Measurements from ENCODE around the gene SOAT1. TPM values are rescaled to one million over a fixed set of nuclear protein-coding genes. Genes with fewer than 3 reads are reported as not detected.

SOAT1 gene
- total RNA-seq, 1 donor from 2014 or later: 28.8 TPM

DNA sequence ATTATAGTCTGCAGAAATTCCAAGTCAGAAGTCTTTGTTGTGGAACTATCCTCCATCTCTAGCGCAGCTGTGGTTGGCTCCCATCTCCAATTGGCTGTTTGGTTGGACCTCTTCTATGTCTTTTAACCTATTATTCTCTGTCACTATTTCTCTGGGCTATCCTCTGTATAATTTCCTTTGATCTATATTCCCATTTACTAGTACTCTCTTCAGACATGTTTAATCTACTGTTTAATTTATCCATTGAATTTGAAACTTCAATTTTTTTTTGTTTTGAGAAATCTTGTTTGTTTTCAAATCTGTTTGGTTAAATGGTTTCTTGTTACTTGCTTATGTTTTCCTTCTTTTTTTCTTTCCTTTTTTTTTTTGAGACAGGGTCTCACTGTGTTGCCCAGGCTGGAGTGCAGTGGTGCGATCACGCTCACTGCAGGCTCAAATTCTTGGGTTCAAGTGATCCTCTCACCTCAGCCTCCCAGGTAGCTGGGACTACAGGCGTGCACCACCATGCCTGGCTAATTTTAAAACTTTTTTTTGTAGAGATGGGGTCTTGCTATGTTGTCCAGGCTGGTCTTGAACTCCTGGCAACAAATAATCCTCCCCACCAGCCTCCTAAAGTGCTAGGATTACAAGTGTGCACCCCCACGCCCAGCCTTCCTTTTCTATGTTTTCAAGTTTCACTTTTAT, 28.1 kb downstream of the SOAT1 start:
- Mint-ChIP-seq H3K36me3 (peaks cover 27% of the 10 kb centered on the region), H3K4me3 (no peak overlapping the region), H3K27me3 (ENCODE audit: low read depth) (no peaks in the 10 kb centered on the region), H3K27ac (peak overlapping the region; percentile 89), H3K9me3 (peaks cover 9% of the 10 kb centered on the region), H3K4me1 (peaks cover 27% of the 10 kb centered on the region)
- TF ChIP-seq, protein P1, sequence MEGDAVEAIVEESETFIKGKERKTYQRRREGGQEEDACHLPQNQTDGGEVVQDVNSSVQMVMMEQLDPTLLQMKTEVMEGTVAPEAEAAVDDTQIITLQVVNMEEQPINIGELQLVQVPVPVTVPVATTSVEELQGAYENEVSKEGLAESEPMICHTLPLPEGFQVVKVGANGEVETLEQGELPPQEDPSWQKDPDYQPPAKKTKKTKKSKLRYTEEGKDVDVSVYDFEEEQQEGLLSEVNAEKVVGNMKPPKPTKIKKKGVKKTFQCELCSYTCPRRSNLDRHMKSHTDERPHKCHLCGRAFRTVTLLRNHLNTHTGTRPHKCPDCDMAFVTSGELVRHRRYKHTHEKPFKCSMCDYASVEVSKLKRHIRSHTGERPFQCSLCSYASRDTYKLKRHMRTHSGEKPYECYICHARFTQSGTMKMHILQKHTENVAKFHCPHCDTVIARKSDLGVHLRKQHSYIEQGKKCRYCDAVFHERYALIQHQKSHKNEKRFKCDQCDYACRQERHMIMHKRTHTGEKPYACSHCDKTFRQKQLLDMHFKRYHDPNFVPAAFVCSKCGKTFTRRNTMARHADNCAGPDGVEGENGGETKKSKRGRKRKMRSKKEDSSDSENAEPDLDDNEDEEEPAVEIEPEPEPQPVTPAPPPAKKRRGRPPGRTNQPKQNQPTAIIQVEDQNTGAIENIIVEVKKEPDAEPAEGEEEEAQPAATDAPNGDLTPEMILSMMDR (IDR thresholded peaks at IDR 0.05; ENCODE audit: unreplicated experiment): no peak
- DNase-seq (ENCODE audit: low spot score in 2 of 2, unreplicated experiment in 2 of 2): no peak

DNA sequence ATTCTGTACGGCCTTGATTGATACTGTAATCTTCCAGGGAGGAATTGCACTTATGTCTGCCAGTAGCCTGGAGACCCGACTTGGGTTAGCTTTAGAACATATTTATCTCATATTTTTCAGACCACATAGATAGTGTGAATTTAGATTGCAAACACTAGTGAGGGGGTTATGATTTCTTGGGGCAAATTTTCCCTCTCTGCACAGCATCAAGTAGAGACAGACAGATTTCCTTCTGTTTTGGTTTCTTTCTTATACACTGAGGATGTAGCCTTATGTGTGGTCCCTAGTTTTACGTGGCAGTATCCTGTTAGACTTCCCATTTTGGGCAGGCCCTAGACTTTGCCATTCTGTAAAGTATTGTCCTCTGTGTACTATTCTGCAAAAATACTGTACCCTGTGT, 29.0 kb downstream of the SOAT1 start:
- Mint-ChIP-seq H3K27ac (peak overlapping the region; percentile 89), H3K36me3 (peaks cover 27% of the 10 kb centered on the region), H3K27me3 (ENCODE audit: low read depth) (no peaks in the 10 kb centered on the region), H3K9me3 (peaks cover 9% of the 10 kb centered on the region), H3K4me1 (peaks cover 30% of the 10 kb centered on the region), H3K4me3 (no peak overlapping the region)
- TF ChIP-seq, protein P1 (IDR thresholded peaks at IDR 0.05; ENCODE audit: unreplicated experiment): no peak
- DNase-seq (ENCODE audit: low spot score in 2 of 2, unreplicated experiment in 2 of 2): no peak

DNA sequence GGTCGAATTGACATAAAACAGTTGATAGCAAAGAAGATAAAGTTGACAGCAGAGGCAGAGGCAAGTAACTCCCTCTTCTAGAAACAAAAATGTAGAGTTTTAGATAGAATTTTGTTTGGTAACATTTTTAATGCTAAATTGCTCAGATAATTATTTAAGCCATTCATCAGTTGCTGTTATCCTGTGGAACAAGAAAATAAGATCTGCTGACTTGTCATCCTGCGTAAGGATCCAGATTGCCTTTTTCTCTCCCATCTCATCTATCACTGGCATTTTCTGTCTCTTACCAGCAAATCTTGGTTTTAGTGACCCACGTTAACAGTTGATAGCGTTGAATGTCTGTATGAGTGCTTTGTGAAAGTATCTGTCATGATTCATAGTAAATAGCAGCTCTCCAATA, 29.8 kb downstream of the SOAT1 start:
- H3K9me3 Mint-ChIP-seq: peaks cover 9% of the 10 kb centered on the region
- DNase-seq (ENCODE audit: low spot score in 2 of 2, unreplicated experiment in 2 of 2): no peak
- H3K27ac Mint-ChIP-seq: peak overlapping the region; percentile 89
- H3K4me3 Mint-ChIP-seq: no peak overlapping the region
- peaks cover 28% of the 10 kb centered on the region for H3K36me3 Mint-ChIP-seq
- TF ChIP-seq, protein P1 (IDR thresholded peaks at IDR 0.05; ENCODE audit: unreplicated experiment): no peak
- peaks cover 30% of the 10 kb centered on the region for H3K4me1 Mint-ChIP-seq
- H3K27me3 Mint-ChIP-seq (ENCODE audit: low read depth): no peaks in the 10 kb centered on the region

DNA sequence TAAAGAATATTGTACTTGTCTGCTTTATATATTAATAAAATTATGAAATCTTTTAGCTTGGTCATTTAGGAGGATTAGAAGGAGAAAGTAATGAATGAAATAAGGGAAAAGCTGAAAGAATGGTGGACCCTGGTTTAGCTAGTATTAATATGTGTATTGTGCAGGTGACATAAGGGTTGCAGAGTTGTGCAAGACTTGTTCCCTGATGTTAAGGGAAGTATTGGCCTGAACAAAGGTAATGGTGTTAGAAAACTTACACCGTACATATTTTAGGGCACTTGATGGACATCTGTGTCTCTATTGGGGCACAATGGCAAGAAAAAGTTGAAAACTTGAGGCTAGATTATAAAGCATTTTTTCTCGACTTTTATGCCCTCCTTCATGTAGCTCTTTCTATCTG, 32.2 kb downstream of the SOAT1 start:
- Mint-ChIP-seq H3K4me1 (peaks cover 30% of the 10 kb centered on the region), H3K9me3 (peaks cover 12% of the 10 kb centered on the region), H3K4me3 (no peak overlapping the region), H3K27ac (no peak overlapping the region), H3K36me3 (peaks cover 33% of the 10 kb centered on the region), H3K27me3 (ENCODE audit: low read depth) (no peaks in the 10 kb centered on the region)
- TF ChIP-seq, protein P1 (IDR thresholded peaks at IDR 0.05; ENCODE audit: unreplicated experiment): no peak
- DNase-seq (ENCODE audit: low spot score in 2 of 2, unreplicated experiment in 2 of 2): no peak

DNA sequence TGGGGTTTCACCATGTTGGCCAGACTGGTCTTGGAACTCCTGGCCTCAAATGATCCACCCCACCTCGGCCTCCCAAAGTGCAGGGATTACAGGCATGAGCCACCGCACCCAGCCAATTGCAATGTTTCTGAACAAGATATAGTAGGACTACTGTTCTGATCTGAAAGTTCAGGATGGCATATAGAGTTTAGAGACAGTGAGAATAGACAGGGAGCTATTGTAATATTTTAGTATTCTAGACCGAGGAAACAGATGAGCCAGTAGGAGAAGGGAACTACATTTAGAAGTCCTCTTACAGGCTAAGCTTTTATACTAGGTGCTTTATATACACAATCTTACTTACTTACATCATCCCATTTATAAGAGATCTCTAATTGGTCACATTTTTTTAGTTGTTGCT, 33.1 kb downstream of the SOAT1 start:
- TF ChIP-seq, protein P1 (IDR thresholded peaks at IDR 0.05; ENCODE audit: unreplicated experiment): no peak
- peaks cover 7% of the 10 kb centered on the region for H3K9me3 Mint-ChIP-seq
- peaks cover 26% of the 10 kb centered on the region for H3K36me3 Mint-ChIP-seq
- DNase-seq (ENCODE audit: low spot score in 2 of 2, unreplicated experiment in 2 of 2): no peak
- peaks cover 33% of the 10 kb centered on the region for H3K4me1 Mint-ChIP-seq
- H3K27me3 Mint-ChIP-seq (ENCODE audit: low read depth): no peaks in the 10 kb centered on the region
- H3K27ac Mint-ChIP-seq: no peak overlapping the region
- no peak overlapping the region for H3K4me3 Mint-ChIP-seq
